Spinal cord (tissue), 10 donors: ENCODE results near the gene RAB11FIP4. TPM values are rescaled to one million over a fixed set of nuclear protein-coding genes. Genes with fewer than 3 reads are reported as not detected.

Source experiments
- DNase-seq, 6 donors: peaks; one replicate each; pipeline versions ENCODE4 v3.0.0 to v3.0.0-alpha.2; 2013 to 2015; ENCODE audit warnings: low spot score in 6 of 6, low read depth in 4 of 6
- H3K27ac ChIP-seq: one replicate; pipeline ENCODE4 v1.5.1; 2013; ENCODE audit warnings: low read depth, low read length, control low read depth
- H3K27me3 ChIP-seq: one replicate; pipeline ENCODE4 v1.6.1; 2013; ENCODE audit warnings: low read length; ENCODE audit not compliant: control insufficient read depth, insufficient read depth
- H3K36me3 ChIP-seq: one replicate; pipeline ENCODE4 v1.6.1; 2013; ENCODE audit warnings: low read length; ENCODE audit not compliant: control insufficient read depth, insufficient read depth
- H3K4me1 ChIP-seq: one replicate; pipeline ENCODE4 v1.6.1; 2013; ENCODE audit warnings: low read length; ENCODE audit not compliant: control insufficient read depth, insufficient read depth
- H3K4me3 ChIP-seq: one replicate; pipeline ENCODE4 v1.5.1; 2013; ENCODE audit warnings: low read depth, low read length, control low read depth
- H3K9me3 ChIP-seq: one replicate; pipeline ENCODE4 v1.6.1; 2013; ENCODE audit warnings: low read length; ENCODE audit not compliant: control insufficient read depth, insufficient read depth
- WGBS: methylation state at CpG from one replicate; pipeline ENCODE4 v1.1.5; 2013; ENCODE audit warnings: missing lambda C conversion rate; ENCODE audit not compliant: insufficient coverage; 5-methylcytosine and 5-hydroxymethylcytosine counted together
- polyA plus RNA-seq, 2 donors: library from polyadenylated mRNA; unstranded; fragments of 120-200 nt; gene quantifications; one replicate each; pipeline ENCODE4 v1.2.1, GENCODE V29; 2013; ENCODE audit not compliant: insufficient read length in 2 of 2
- total RNA-seq, 2 donors: library from RNA; depleted of rRNA in 1 of 2; stranded (reverse); fragments of 120-200 nt in 1 of 2; fragments of >200 nt in 1 of 2; gene quantifications; one replicate each; pipeline versions ENCODE4 v1.2.3 to v1.2.4, GENCODE V29; 2013 to 2014
- donor health status: healthy.

Gene RAB11FIP4
- total and polyA plus RNA-seq, 4 donors, result 15.3 to 50.5 (median 40.1) TPM

GRCh38 chr17:31488982-31489294, 97.5 kb downstream of the RAB11FIP4 start:
- H3K27me3 ChIP-seq, result peaks cover 13% of the 10 kb centered on the region
- 28% methylated on average over 4 of the region's 4 CpGs for WGBS
- no peaks in the 10 kb centered on the region for H3K9me3 ChIP-seq
- H3K4me1 ChIP-seq, result peaks cover 22% of the 10 kb centered on the region
- H3K36me3 ChIP-seq, result no peaks in the 10 kb centered on the region
- no peak for DNase-seq
- H3K27ac ChIP-seq, result no peak overlapping the region
- H3K4me3 ChIP-seq, result no peak overlapping the region

- Histone ChIP-seq H3K36me3 (no peaks in the 10 kb centered on the region), H3K9me3 (no peaks in the 10 kb centered on the region), H3K4me3 (no peak overlapping the region), H3K4me1 (peaks cover 22% of the 10 kb centered on the region), H3K27ac (no peak overlapping the region), H3K27me3 (peaks cover 13% of the 10 kb centered on the region)
- no peak for DNase-seq
- WGBS, result 68% methylated on average over 13 of the region's 16 CpGs
These were observed 98.0 kb downstream of the RAB11FIP4 start for GRCh38 chr17:31489295-31490018.

GRCh38 chr17:31490019-31490650, 98.7 kb downstream of the RAB11FIP4 start:
- H3K4me3 ChIP-seq, result no peak overlapping the region
- H3K36me3 ChIP-seq, result no peaks in the 10 kb centered on the region
- H3K9me3 ChIP-seq, result no peaks in the 10 kb centered on the region
- H3K27me3 ChIP-seq, result peaks cover 13% of the 10 kb centered on the region
- H3K27ac ChIP-seq, result no peak overlapping the region
- no peak for DNase-seq
- WGBS, result 66% methylated on average over 9 of the region's 9 CpGs
- peaks cover 27% of the 10 kb centered on the region for H3K4me1 ChIP-seq

- 85% methylated on average over 8 of the region's 9 CpGs for WGBS
- peaks cover 29% of the 10 kb centered on the region for H3K4me1 ChIP-seq
These were observed 99.3 kb downstream of the RAB11FIP4 start for GRCh38 chr17:31490671-31491375.

GRCh38 chr17:31491376-31492131, 100.1 kb downstream of the RAB11FIP4 start:
- H3K4me1 ChIP-seq, result peaks cover 29% of the 10 kb centered on the region
- no peak overlapping the region for H3K27ac ChIP-seq
- no peak overlapping the region for H3K4me3 ChIP-seq
- no peaks in the 10 kb centered on the region for H3K9me3 ChIP-seq
- no peak for DNase-seq
- WGBS, result 75% methylated on average over 18 of the region's 18 CpGs
- peaks cover 13% of the 10 kb centered on the region for H3K27me3 ChIP-seq
- no peaks in the 10 kb centered on the region for H3K36me3 ChIP-seq

More at GRCh38 chr17:31490671-31491375, 99.3 kb downstream of the RAB11FIP4 start:
- DNase-seq, result no peak
- Histone ChIP-seq H3K4me3 (no peak overlapping the region), H3K27me3 (peaks cover 13% of the 10 kb centered on the region), H3K36me3 (no peaks in the 10 kb centered on the region), H3K9me3 (no peaks in the 10 kb centered on the region), H3K27ac (no peak overlapping the region)

GRCh38 chr17:31492206-31492605, 100.7 kb downstream of the RAB11FIP4 start:
- H3K4me1 ChIP-seq, result peaks cover 27% of the 10 kb centered on the region
- no peaks in the 10 kb centered on the region for H3K36me3 ChIP-seq
- no peak for DNase-seq
- peaks cover 13% of the 10 kb centered on the region for H3K27me3 ChIP-seq
- 98% methylated on average over 5 of the region's 5 CpGs for WGBS
- no peak overlapping the region for H3K27ac ChIP-seq
- H3K4me3 ChIP-seq, result no peak overlapping the region
- no peaks in the 10 kb centered on the region for H3K9me3 ChIP-seq

- Histone ChIP-seq H3K36me3 (peaks cover 2% of the 10 kb centered on the region), H3K4me3 (no peak overlapping the region), H3K27me3 (peaks cover 13% of the 10 kb centered on the region), H3K4me1 (peaks cover 23% of the 10 kb centered on the region), H3K27ac (no peak overlapping the region), H3K9me3 (no peaks in the 10 kb centered on the region)
- DNase-seq, result no peak
- 93% methylated on average over 5 of the region's 11 CpGs for WGBS
These were observed 101.6 kb downstream of the RAB11FIP4 start for GRCh38 chr17:31492880-31493655.

GRCh38 chr17:31493656-31494155, 102.2 kb downstream of the RAB11FIP4 start:
- no peak for DNase-seq
- Histone ChIP-seq H3K27ac (no peak overlapping the region), H3K27me3 (peaks cover 8% of the 10 kb centered on the region), H3K4me3 (no peak overlapping the region), H3K4me1 (peaks cover 20% of the 10 kb centered on the region), H3K36me3 (peaks cover 2% of the 10 kb centered on the region), H3K9me3 (no peaks in the 10 kb centered on the region)
- WGBS, result 92% methylated on average over 9 of the region's 9 CpGs
